Tibial nerve (tissue), 3 donors: ENCODE data around the gene TLN1.

Source experiments
- CTCF ChIP-seq, 5 experiments: fragments of 200-600 bp in 3 of 5; fragments of 450-650 bp in 2 of 5; sonication (generic) in 3 of 5; IDR thresholded peaks; one replicate each; pipeline ENCODE4 v1.5.1; 2016 to 2019; ENCODE audit warnings: antibody characterized with exemption in 5 of 5, mild to moderate bottlenecking in 3 of 5, moderate library complexity in 2 of 5
- POLR2A ChIP-seq, 2 donors: fragments of 450-650 bp; IDR thresholded peaks; one replicate each; pipeline ENCODE4 v1.6.1; 2017; ENCODE audit warnings: antibody characterized with exemption in 2 of 2, mild to moderate bottlenecking in 2 of 2, moderate library complexity in 2 of 2

DNA sequence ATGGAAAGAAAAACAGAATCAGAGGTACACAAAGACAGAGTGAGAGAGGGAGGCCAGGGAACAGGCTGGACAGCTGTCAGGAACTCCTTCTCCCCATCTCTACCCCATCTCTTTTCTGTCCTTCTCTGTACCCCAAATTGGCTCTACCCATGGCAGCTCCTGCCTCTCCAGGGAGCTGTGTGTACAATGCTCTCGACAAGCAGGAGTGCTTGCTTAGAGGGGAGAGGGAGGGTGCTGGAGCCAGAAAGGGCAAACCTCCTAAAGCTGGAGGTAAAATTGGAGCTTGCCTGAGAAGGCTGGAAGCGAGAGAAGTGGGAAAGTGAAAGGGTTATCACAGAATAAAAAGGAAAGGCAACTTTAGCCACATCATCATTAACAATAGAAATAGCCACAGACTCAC lies 48.7 kb downstream of the TLN1 start:
- TF ChIP-seq POLR2A (IDR thresholded peaks at IDR 0.05) (no peak), CTCF (IDR thresholded peaks at IDR 0.05) (no peak)
